ENCODE results near the gene NT5DC3. TPM values are rescaled to one million over a fixed set of nuclear protein-coding genes. Genes with fewer than 3 reads are reported as not detected.

The NT5DC3 gene
- total RNA-seq, 1 donor from 2014 or later, result 6.6 TPM

GRCh38 chr12:103743788-103744187 is 97.2 kb downstream of the NT5DC3 start:
- FAIRE-seq, result no peak
- Histone ChIP-seq H3K27me3 (ENCODE audit: control insufficient read depth, insufficient read depth, low read length) (no peaks in the 10 kb centered on the region), H3K36me3 (ENCODE audit: control insufficient read depth, insufficient read depth, low read length) (no peaks in the 10 kb centered on the region), H3K4me3 (ENCODE audit: low read depth, low read length) (no peak overlapping the region)
- no peak for TF ChIP-seq CTCF (IDR thresholded peaks at IDR 0.05; ENCODE audit: insufficient read depth, low read length, severe bottlenecking)
- no peak for DNase-seq (ENCODE audit: low read depth)

- FAIRE-seq (no peak), DNase-seq (ENCODE audit: low read depth) (peak; percentile 27)
- Histone ChIP-seq H3K4me3 (ENCODE audit: low read depth, low read length) (no peak overlapping the region), H3K27me3 (ENCODE audit: control insufficient read depth, insufficient read depth, low read length) (no peaks in the 10 kb centered on the region), H3K36me3 (ENCODE audit: control insufficient read depth, insufficient read depth, low read length) (no peaks in the 10 kb centered on the region)
- TF ChIP-seq CTCF (IDR thresholded peaks at IDR 0.05; ENCODE audit: insufficient read depth, low read length, severe bottlenecking), result no peak
These were observed 98.6 kb downstream of the NT5DC3 start for GRCh38 chr12:103742349-103742932.

GRCh38 chr12:103737881-103738280 is 103.2 kb downstream of the NT5DC3 start:
- Histone ChIP-seq H3K4me3 (ENCODE audit: low read depth, low read length) (no peak overlapping the region), H3K36me3 (ENCODE audit: control insufficient read depth, insufficient read depth, low read length) (no peaks in the 10 kb centered on the region), H3K27me3 (ENCODE audit: control insufficient read depth, insufficient read depth, low read length) (no peaks in the 10 kb centered on the region)
- FAIRE-seq (no peak), DNase-seq (ENCODE audit: low read depth) (no peak)
- TF ChIP-seq CTCF (IDR thresholded peaks at IDR 0.05; ENCODE audit: insufficient read depth, low read length, severe bottlenecking), result no peak

GRCh38 chr12:103736572-103736971 is 104.5 kb downstream of the NT5DC3 start:
- FAIRE-seq, result no peak
- H3K36me3 ChIP-seq (ENCODE audit: control insufficient read depth, insufficient read depth, low read length), result no peaks in the 10 kb centered on the region
- no peak for TF ChIP-seq CTCF (IDR thresholded peaks at IDR 0.05; ENCODE audit: insufficient read depth, low read length, severe bottlenecking)

GRCh38 chr12:103735291-103735690 is 105.7 kb downstream of the NT5DC3 start:
- DNase-seq (ENCODE audit: low read depth), result no peak
- Histone ChIP-seq H3K36me3 (ENCODE audit: control insufficient read depth, insufficient read depth, low read length) (no peaks in the 10 kb centered on the region), H3K4me3 (ENCODE audit: low read depth, low read length) (no peak overlapping the region), H3K27me3 (ENCODE audit: control insufficient read depth, insufficient read depth, low read length) (no peaks in the 10 kb centered on the region)
- TF ChIP-seq CTCF (IDR thresholded peaks at IDR 0.05; ENCODE audit: insufficient read depth, low read length, severe bottlenecking), result no peak
- no peak for FAIRE-seq

More at GRCh38 chr12:103736572-103736971, 104.5 kb downstream of the NT5DC3 start:
- Histone ChIP-seq H3K27me3 (ENCODE audit: control insufficient read depth, insufficient read depth, low read length) (no peaks in the 10 kb centered on the region), H3K4me3 (ENCODE audit: low read depth, low read length) (no peak overlapping the region)
- DNase-seq (ENCODE audit: low read depth), result peak; percentile 60

GRCh38 chr12:103734863-103735262 is 106.2 kb downstream of the NT5DC3 start:
- FAIRE-seq (no peak), DNase-seq (ENCODE audit: low read depth) (no peak)
- no peak for TF ChIP-seq CTCF (IDR thresholded peaks at IDR 0.05; ENCODE audit: insufficient read depth, low read length, severe bottlenecking)
- H3K4me3 ChIP-seq (ENCODE audit: low read depth, low read length), result no peak overlapping the region
- no peaks in the 10 kb centered on the region for H3K36me3 ChIP-seq (ENCODE audit: control insufficient read depth, insufficient read depth, low read length)
- no peaks in the 10 kb centered on the region for H3K27me3 ChIP-seq (ENCODE audit: control insufficient read depth, insufficient read depth, low read length)
